ENCODE measurements around the gene KNOP1. TPM values are rescaled to one million over a fixed set of nuclear protein-coding genes. Genes with fewer than 3 reads are reported as not detected.

The KNOP1 gene
- total RNA-seq, 1 donor from 2014 or later: 8.4 TPM

DNA sequence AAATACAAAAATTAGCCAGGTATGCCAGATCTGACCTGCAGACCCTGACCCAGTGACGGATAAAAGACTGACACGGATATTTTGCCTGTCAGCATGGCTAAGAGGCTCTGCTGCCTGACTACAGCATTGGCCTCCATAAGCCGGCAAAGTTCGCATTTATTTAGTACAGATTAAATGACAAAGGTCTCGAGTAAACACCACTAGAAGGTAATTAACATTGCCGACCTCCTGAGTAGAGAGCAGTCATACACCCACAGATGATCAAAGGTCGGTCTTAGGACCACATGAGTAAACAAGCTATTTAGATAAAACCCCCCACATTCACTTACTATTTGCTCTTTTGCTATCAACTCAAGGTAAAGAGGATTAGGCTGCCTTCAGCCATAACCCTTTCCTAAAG, 55.7 kb downstream of the KNOP1 start:
- DNase-seq (ENCODE audit: missing footprints): no peak
- no peak for ATAC-seq
- intact Hi-C loops (cut with DNase I): no loop called here

DNA sequence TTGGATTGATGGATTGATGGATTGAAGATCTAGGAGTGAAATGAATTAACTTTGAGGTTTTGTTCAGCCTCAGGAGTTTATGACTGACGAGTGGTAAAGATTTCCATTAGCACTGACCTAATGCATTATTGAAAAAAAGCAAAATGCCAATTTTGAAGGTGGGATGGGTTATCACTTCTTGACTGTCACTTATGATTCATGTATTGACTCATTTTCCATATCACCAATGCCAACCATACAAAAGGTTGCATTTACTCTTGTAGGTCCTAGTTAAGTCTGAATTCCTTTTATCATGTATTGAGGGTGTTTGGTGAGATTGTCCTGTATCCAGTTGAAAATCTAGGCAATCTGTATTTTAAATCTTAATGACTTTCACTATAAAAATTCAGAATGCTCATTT, 57.6 kb downstream of the KNOP1 start:
- no peak for DNase-seq (ENCODE audit: missing footprints)
- intact Hi-C loops (cut with DNase I): no loop called here

DNA sequence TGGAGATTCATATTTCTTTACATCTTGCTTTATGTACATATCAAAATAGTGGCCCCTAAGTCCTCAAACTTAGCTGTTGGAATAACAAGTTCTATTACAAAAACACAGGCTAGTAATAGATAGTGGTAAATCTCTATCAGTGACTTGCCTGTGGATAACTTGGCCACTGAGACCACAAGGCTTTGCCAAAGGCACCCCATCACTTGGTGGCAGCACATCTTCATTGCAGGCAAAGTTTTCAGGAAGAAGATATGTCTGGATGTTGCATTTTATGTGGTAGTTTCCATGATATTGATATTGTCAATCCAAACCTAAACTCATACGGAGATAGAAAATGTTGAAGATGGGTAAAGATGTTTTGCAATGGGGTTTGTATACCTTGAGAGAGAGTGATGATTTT, 58.5 kb downstream of the KNOP1 start:
- ATAC-seq (no peak), DNase-seq (ENCODE audit: missing footprints) (no peak)
- intact Hi-C loops (cut with DNase I): no loop called here

More for the DNA sequence above, 57.6 kb downstream of the KNOP1 start:
- no peak for ATAC-seq

DNA sequence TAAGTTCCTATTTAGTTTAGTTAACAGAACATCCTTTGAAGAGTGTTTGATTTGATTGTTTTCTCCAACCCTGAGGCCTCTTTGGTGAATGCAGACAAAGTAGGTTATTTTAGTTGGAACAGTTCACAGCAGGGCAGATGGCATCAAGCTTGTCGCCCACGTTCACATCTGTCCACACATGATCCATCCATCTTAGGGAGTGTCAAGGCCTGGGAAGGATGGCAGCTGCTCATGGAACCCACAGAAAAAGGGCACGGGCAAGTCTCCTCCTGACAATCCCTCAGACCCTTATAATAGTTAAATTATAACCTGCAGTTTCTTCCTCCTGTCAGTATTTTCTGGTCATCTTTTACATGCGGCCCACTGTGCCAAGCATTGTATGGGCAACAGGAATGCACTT, 60.2 kb downstream of the KNOP1 start:
- no peak for ATAC-seq
- intact Hi-C loops (cut with DNase I): no loop called here
- no peak for DNase-seq (ENCODE audit: missing footprints)

DNA sequence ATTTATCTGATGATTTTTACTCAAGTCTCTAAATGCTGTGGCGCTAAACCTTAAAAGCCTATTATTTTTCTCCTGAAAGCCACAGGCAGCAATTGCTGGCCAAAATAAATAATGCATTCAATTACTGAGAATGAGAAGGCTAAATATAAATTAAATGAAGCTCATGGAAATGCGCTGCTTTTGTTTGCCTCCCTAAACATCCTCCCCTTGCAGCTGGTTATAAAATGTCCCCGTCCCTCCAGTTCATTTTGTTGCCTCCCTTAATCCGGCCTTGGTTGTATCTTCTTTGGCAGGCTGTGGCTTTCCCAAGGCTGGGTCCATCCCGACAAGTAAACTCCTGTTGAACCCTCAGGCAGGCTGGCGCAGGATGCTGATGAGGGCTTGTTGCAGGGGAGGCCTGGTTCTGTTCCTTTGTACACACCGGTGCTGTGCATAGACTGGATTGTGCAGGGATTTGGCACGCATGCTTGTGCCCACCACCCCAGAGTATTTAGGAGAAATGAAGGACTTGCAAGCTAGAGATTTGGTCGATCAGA, 62.7 kb downstream of the KNOP1 start:
- ATAC-seq (no peak), DNase-seq (ENCODE audit: missing footprints) (no peak)
- intact Hi-C loops (cut with DNase I): no loop called here

DNA sequence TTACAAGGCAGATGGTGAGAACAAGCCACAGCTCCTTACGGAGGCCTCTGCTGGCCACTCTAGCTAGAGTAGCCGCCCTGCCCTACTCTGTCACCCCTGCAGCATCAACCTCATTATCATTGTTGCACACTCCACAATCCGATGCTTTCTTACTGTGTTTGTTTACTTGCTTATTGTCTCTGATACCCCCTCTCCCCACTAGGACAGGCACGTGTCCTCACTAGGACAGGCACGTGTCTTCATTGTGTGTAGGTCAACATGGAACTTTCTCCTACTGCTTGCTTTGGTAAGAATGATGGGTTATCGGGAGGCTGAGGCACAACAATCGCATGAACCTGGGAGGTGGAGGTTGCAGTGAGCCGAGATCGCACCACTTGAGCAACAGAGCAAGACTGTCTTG, 63.9 kb downstream of the KNOP1 start:
- intact Hi-C loops (cut with DNase I): no loop called here
- DNase-seq (ENCODE audit: missing footprints) (no peak), ATAC-seq (no peak)

Other genes starting within 250 kb of the KNOP1 start
- 110 TPM for gene GDE1, start 196.1 kb downstream of the KNOP1 start, total RNA-seq
- gene CCP110, start 194.3 kb downstream of the KNOP1 start, total RNA-seq: 8.5 TPM
- gene VPS35L, start 162.5 kb downstream of the KNOP1 start, total RNA-seq: 24.6 TPM
- gene IQCK, start within 50 bp of the KNOP1 start, total RNA-seq: 5.2 TPM
- gene GPRC5B, start 166.6 kb upstream of the KNOP1 start, total RNA-seq: 90.0 TPM